Stomach (tissue), 4 donors: Measurements from ENCODE around the gene CLIC5.

Source experiments
- EP300 ChIP-seq: sonication (generic); formaldehyde crosslinking; IDR thresholded peaks from one replicate; pipeline ENCODE4 v1.6.1; 2017; ENCODE audit warnings: antibody characterized with exemption
- POLR2A ChIP-seq, 4 donors: fragments of 450-650 bp; IDR thresholded peaks; one replicate each; pipeline ENCODE4 v1.6.1; 2016; ENCODE audit warnings: antibody characterized with exemption in 4 of 4, control low read depth in 2 of 4, mild to moderate bottlenecking in 1 of 4, moderate library complexity in 1 of 4
- POLR2AphosphoS5 ChIP-seq, 3 donors: sonication (generic); formaldehyde crosslinking; IDR thresholded peaks; one replicate each; pipeline ENCODE4 v1.6.1; 2016; ENCODE audit warnings: antibody characterized with exemption in 3 of 3

- TF ChIP-seq POLR2A (IDR thresholded peaks at IDR 0.05) (no peak), EP300 (no peak), POLR2AphosphoS5 (IDR thresholded peaks at IDR 0.05) (no peak)
Observed at GRCh38 chr6:45836438-45836824, 179.2 kb downstream of the CLIC5 start.
